Liver (tissue), 9 donors: ENCODE measurements around the gene SPATA2L. TPM values are rescaled to one million over a fixed set of nuclear protein-coding genes. Genes with fewer than 3 reads are reported as not detected.
"Not testable (repeated sequence)": the region's sequence is repeated elsewhere in the genome, so short reads cannot be mapped to it uniquely, and the experiment has no call there.

Experiments
- DNase-seq: peaks from one replicate; pipeline ENCODE4 v3.0.0-alpha.2; 2017; ENCODE audit warnings: low spot score
- H3K27ac ChIP-seq, 2 donors: one replicate each; pipeline ENCODE4 v1.7.0; 2013; ENCODE audit warnings: inconsistent platforms in 2 of 2, low read length in 2 of 2, control low read depth in 1 of 2, low read depth in 1 of 2, mild to moderate bottlenecking in 1 of 2
- H3K27me3 ChIP-seq, 4 donors: one replicate each; pipeline versions ENCODE4 v1.6.1 to v1.7.0; 2013; ENCODE audit warnings: low read length in 3 of 4, inconsistent platforms in 1 of 4, mild to moderate bottlenecking in 1 of 4, moderate library complexity in 1 of 4; ENCODE audit not compliant: control insufficient read depth in 4 of 4, insufficient read depth in 4 of 4
- H3K36me3 ChIP-seq, 4 donors: one replicate each; pipeline versions ENCODE4 v1.6.1 to v1.7.0; 2013; ENCODE audit warnings: low read length in 3 of 4, mild to moderate bottlenecking in 3 of 4, low read depth in 1 of 4, moderate library complexity in 1 of 4; ENCODE audit not compliant: control insufficient read depth in 4 of 4, insufficient read depth in 3 of 4
- H3K4me1 ChIP-seq, 4 donors: one replicate each; pipeline versions ENCODE4 v1.6.1 to v1.7.0; 2013; ENCODE audit warnings: low read length in 3 of 4, mild to moderate bottlenecking in 3 of 4, moderate library complexity in 1 of 4; ENCODE audit not compliant: control insufficient read depth in 4 of 4, insufficient read depth in 4 of 4
- H3K4me3 ChIP-seq, 3 donors: one replicate each; pipeline versions ENCODE4 v1.6.1 to v1.7.0; 2013; ENCODE audit warnings: low read length in 3 of 3, control low read depth in 1 of 3, low read depth in 1 of 3, mild to moderate bottlenecking in 1 of 3
- H3K9ac ChIP-seq, 2 donors: one replicate each; pipeline ENCODE4 v1.7.0; 2013; ENCODE audit warnings: low read length in 2 of 2, mild to moderate bottlenecking in 2 of 2, moderate library complexity in 2 of 2, control low read depth in 1 of 2, low read depth in 1 of 2
- H3K9me3 ChIP-seq, 4 donors: one replicate each; pipeline versions ENCODE4 v1.6.1 to v1.7.0; 2013; ENCODE audit warnings: low read length in 3 of 4; ENCODE audit not compliant: control insufficient read depth in 4 of 4
- ATF3 ChIP-seq: IDR thresholded peaks from 2 replicates; pipeline ENCODE4 v1.6.1; 2016; ENCODE audit warnings: antibody characterized with exemption
- EGR1 ChIP-seq, 2 donors: IDR thresholded peaks; 2 replicates each; pipeline ENCODE4 v1.6.1; 2016 to 2018; ENCODE audit warnings: antibody characterized with exemption in 2 of 2, low read depth in 2 of 2
- FOXA1 ChIP-seq: IDR thresholded peaks from 2 replicates; pipeline ENCODE4 v1.6.1; 2016; ENCODE audit warnings: antibody characterized with exemption
- GABPA ChIP-seq, 2 donors: IDR thresholded peaks in 1 of 2; conservative IDR thresholded peaks in 1 of 2; 2 replicates each; pipeline ENCODE4 v1.6.1; 2016; ENCODE audit warnings: antibody characterized with exemption in 2 of 2, mild to moderate bottlenecking in 1 of 2, moderate library complexity in 1 of 2
- HNF4A ChIP-seq, 2 donors: conservative IDR thresholded peaks; 2 replicates each; pipeline ENCODE4 v1.6.1; 2016; ENCODE audit warnings: antibody characterized with exemption in 2 of 2, mild to moderate bottlenecking in 2 of 2
- HNF4G ChIP-seq: IDR thresholded peaks from 2 replicates; pipeline ENCODE4 v1.6.1; 2016; ENCODE audit warnings: antibody characterized with exemption
- JUND ChIP-seq, 2 donors: IDR thresholded peaks; 2 replicates each; pipeline ENCODE4 v1.6.1; 2016; ENCODE audit warnings: antibody characterized with exemption in 2 of 2
- NR2F2 ChIP-seq: IDR thresholded peaks from 2 replicates; pipeline ENCODE4 v1.6.1; 2016; ENCODE audit warnings: antibody characterized with exemption
- RAD21 ChIP-seq, 2 donors: IDR thresholded peaks; 2 replicates each; pipeline ENCODE4 v1.6.1; 2016; ENCODE audit warnings: antibody characterized with exemption in 2 of 2, mild to moderate bottlenecking in 2 of 2
- SP1 ChIP-seq: IDR thresholded peaks from 2 replicates; pipeline ENCODE4 v1.6.1; 2018; ENCODE audit warnings: antibody characterized with exemption, mild to moderate bottlenecking
- TAF1 ChIP-seq: conservative IDR thresholded peaks from 2 replicates; pipeline ENCODE4 v1.6.1; 2016; ENCODE audit warnings: antibody characterized with exemption, mild to moderate bottlenecking
- YY1 ChIP-seq: IDR thresholded peaks from 2 replicates; pipeline ENCODE4 v1.6.1; 2016; ENCODE audit warnings: antibody characterized with exemption, mild to moderate bottlenecking
- WGBS: extraction: QIAGEN DNeasy Blood & Tissue Kit; methylation state at CpG from one replicate; pipeline ENCODE4 v1.1.7; 2013; 5-methylcytosine and 5-hydroxymethylcytosine counted together
- polyA plus RNA-seq, 2 donors: library from polyadenylated mRNA; stranded (reverse) in 1 of 2; unstranded in 1 of 2; fragments of 200-250 nt in 1 of 2; fragments of >200 nt in 1 of 2; fragmentation: Nextera tagmentation in 1 of 2; extraction: Ambion mirVana in 1 of 2; gene quantifications; one replicate each; pipeline versions ENCODE4 v1.2.1 to v1.2.3, GENCODE V29; 2013 to 2015
- total RNA-seq, 2 donors: library from RNA; depleted of rRNA; stranded (reverse); fragments of >200 nt; gene quantifications; one replicate each; pipeline ENCODE4 v1.2.3, GENCODE V29; 2014
- TF ChIP-seq, protein P1 (sequence below): fragments of 150-350 bp; IDR thresholded peaks from 2 replicates; pipeline ENCODE4 v1.5.1; 2017; ENCODE audit warnings: improper control_type of control experiment, low read depth, low read length; ENCODE audit not compliant: missing input control
- TF ChIP-seq, protein P2 (sequence below): IDR thresholded peaks from 2 replicates; pipeline ENCODE4 v1.6.1; 2016; ENCODE audit warnings: antibody characterized with exemption
- TF ChIP-seq, protein P3 (sequence below): IDR thresholded peaks from 2 replicates; pipeline ENCODE4 v1.6.1; 2016; ENCODE audit warnings: antibody characterized with exemption, mild to moderate bottlenecking
- donor health status: healthy.
- donor health status: healthy.
- donor health status: healthy.
- donor health status: healthy.
- donor health status: healthy.

Gene SPATA2L
- total and polyA plus RNA-seq, 4 donors = 4.6 to 11.3 (median 6.9) TPM

- WGBS = 94% methylated on average over 2 of the region's 2 CpGs
- H3K4me3 ChIP-seq = no peak overlapping the region
- DNase-seq = no peak
- no peaks in the 10 kb centered on the region for H3K9me3 ChIP-seq
- no peak for TF ChIP-seq ATF3
- TF ChIP-seq RAD21 (IDR thresholded peaks at IDR 0.05) = no peak
- TF ChIP-seq, protein P1, sequence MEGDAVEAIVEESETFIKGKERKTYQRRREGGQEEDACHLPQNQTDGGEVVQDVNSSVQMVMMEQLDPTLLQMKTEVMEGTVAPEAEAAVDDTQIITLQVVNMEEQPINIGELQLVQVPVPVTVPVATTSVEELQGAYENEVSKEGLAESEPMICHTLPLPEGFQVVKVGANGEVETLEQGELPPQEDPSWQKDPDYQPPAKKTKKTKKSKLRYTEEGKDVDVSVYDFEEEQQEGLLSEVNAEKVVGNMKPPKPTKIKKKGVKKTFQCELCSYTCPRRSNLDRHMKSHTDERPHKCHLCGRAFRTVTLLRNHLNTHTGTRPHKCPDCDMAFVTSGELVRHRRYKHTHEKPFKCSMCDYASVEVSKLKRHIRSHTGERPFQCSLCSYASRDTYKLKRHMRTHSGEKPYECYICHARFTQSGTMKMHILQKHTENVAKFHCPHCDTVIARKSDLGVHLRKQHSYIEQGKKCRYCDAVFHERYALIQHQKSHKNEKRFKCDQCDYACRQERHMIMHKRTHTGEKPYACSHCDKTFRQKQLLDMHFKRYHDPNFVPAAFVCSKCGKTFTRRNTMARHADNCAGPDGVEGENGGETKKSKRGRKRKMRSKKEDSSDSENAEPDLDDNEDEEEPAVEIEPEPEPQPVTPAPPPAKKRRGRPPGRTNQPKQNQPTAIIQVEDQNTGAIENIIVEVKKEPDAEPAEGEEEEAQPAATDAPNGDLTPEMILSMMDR = no peak
- H3K4me1 ChIP-seq = no peaks in the 10 kb centered on the region
- no peaks in the 10 kb centered on the region for H3K27me3 ChIP-seq
- no peak overlapping the region for H3K27ac ChIP-seq
- no peak overlapping the region for H3K9ac ChIP-seq
- H3K36me3 ChIP-seq = no peaks in the 10 kb centered on the region
Measured at GRCh38 chr16:89678258-89678657, 23.2 kb downstream of the SPATA2L start.

- H3K27ac ChIP-seq = no peak overlapping the region
- TF ChIP-seq, protein P1 = no peak
- no peak for TF ChIP-seq HNF4G
- no peak for TF ChIP-seq TAF1
- TF ChIP-seq, protein P2, sequence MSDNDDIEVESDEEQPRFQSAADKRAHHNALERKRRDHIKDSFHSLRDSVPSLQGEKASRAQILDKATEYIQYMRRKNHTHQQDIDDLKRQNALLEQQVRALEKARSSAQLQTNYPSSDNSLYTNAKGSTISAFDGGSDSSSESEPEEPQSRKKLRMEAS = no peak
- TF ChIP-seq, protein P3, sequence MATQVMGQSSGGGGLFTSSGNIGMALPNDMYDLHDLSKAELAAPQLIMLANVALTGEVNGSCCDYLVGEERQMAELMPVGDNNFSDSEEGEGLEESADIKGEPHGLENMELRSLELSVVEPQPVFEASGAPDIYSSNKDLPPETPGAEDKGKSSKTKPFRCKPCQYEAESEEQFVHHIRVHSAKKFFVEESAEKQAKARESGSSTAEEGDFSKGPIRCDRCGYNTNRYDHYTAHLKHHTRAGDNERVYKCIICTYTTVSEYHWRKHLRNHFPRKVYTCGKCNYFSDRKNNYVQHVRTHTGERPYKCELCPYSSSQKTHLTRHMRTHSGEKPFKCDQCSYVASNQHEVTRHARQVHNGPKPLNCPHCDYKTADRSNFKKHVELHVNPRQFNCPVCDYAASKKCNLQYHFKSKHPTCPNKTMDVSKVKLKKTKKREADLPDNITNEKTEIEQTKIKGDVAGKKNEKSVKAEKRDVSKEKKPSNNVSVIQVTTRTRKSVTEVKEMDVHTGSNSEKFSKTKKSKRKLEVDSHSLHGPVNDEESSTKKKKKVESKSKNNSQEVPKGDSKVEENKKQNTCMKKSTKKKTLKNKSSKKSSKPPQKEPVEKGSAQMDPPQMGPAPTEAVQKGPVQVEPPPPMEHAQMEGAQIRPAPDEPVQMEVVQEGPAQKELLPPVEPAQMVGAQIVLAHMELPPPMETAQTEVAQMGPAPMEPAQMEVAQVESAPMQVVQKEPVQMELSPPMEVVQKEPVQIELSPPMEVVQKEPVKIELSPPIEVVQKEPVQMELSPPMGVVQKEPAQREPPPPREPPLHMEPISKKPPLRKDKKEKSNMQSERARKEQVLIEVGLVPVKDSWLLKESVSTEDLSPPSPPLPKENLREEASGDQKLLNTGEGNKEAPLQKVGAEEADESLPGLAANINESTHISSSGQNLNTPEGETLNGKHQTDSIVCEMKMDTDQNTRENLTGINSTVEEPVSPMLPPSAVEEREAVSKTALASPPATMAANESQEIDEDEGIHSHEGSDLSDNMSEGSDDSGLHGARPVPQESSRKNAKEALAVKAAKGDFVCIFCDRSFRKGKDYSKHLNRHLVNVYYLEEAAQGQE = no peak
- TF ChIP-seq SP1 = no peak
- no peak for TF ChIP-seq YY1
- no peak for TF ChIP-seq FOXA1
- TF ChIP-seq EGR1 (IDR thresholded peaks at IDR 0.05; ENCODE audit: low read depth in 2 of 2) = no peak
- no peak for TF ChIP-seq RAD21 (IDR thresholded peaks at IDR 0.05)
- no peak for TF ChIP-seq NR2F2
- TF ChIP-seq ATF3 = no peak
- TF ChIP-seq JUND (IDR thresholded peaks at IDR 0.05) = no peak
- no peak for TF ChIP-seq GABPA (IDR thresholded peaks at IDR 0.05 in 1 of 2, conservative IDR thresholded peaks at IDR 0.05 in 1 of 2)
- no peak for TF ChIP-seq HNF4A (conservative IDR thresholded peaks at IDR 0.05)
- H3K36me3 ChIP-seq = peaks cover 0 to 3% (median 0%) of the 10 kb centered on the region in 4 donors
- no peak for DNase-seq
- no peak overlapping the region for H3K4me3 ChIP-seq
- WGBS = 96% methylated on average over 16 of the region's 16 CpGs
- H3K9ac ChIP-seq = no peak overlapping the region
- H3K9me3 ChIP-seq = no peaks in the 10 kb centered on the region
- no peaks in the 10 kb centered on the region for H3K27me3 ChIP-seq
- H3K4me1 ChIP-seq = peaks cover 0 to 15% (median 8%) of the 10 kb centered on the region in 4 donors
Measured at GRCh38 chr16:89672177-89672941, 29.1 kb downstream of the SPATA2L start.

DNA sequence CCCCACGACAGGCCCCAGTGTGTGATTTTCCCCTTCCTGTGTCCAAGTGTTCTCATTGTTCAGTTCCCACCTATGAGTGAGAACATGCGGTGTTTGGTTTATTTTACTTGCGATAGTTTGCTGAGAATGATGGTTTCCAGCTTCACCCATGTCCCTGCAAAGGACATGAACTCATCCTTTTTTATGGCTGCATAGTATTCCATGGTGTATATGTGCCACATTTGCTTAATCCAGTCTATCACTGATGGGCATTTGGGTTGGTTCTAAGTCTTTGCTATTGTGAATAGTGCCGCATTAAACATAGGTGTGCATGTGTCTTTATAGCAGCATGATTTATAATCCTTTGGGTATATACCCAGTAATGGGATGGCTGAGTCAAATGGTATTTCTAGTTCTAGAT is 29.9 kb downstream of the SPATA2L start:
- DNase-seq, H3K27ac ChIP-seq, H3K9me3 ChIP-seq, H3K27me3 ChIP-seq, H3K9ac ChIP-seq, H3K4me3 ChIP-seq, H3K36me3 ChIP-seq: not testable (repeated sequence)
- peaks cover 0 to 15% (median 8%) of the 10 kb centered on the region in 4 donors for H3K4me1 ChIP-seq
- 95% methylated on average over 4 of the region's 4 CpGs for WGBS
